ENCODE measurements around the gene ATP6V0A1. TPM values are rescaled to one million over a fixed set of nuclear protein-coding genes. Genes with fewer than 3 reads are reported as not detected.
"Not testable (repeated sequence)": the region's sequence is repeated elsewhere in the genome, so short reads cannot be mapped to it uniquely, and the experiment has no call there.

The ATP6V0A1 gene
- total RNA-seq, 1 experiment from 2014 or later = 82.8 TPM

GRCh38 chr17:42545755-42546505 lies 87.3 kb downstream of the ATP6V0A1 start:
- Mint-ChIP-seq H3K36me3 (ENCODE audit: insufficient read depth, unreplicated experiment) (peaks cover 62% of the 10 kb centered on the region), H3K27ac (ENCODE audit: unreplicated experiment) (peak overlapping the region; percentile 45)
- H3K4me1 Mint-ChIP-seq (ENCODE audit: low read depth, unreplicated experiment); H3K9me3 Mint-ChIP-seq (ENCODE audit: unreplicated experiment); H3K27me3 Mint-ChIP-seq (ENCODE audit: insufficient read depth, unreplicated experiment); H3K9me3 ChIP-seq; H3K4me3 ChIP-seq (ENCODE audit: low read depth, low read length); H3K27me3 ChIP-seq (replicated peaks; ENCODE audit: control insufficient read depth, insufficient read depth, low read length); DNase-seq; intact Hi-C loops (cut with micrococcal nuclease; ENCODE audit: unreplicated experiment); H3K4me3 Mint-ChIP-seq (ENCODE audit: unreplicated experiment); BruUV-seq (replicated peaks); H3K36me3 ChIP-seq (ENCODE audit: control insufficient read depth, insufficient read depth, low read length); CTCF ChIA-PET: not testable (repeated sequence)
- H3K4me1 ChIP-seq = peaks cover 16% of the 10 kb centered on the region
- POLR2A ChIA-PET = interaction anchor here (1.3 kb wide), 2 partner anchors 8 to 10 kb away, joined by 3 to 4 read pairs; partner anchors contain the start of gene NAGLU

GRCh38 chr17:42547001-42547461 lies 88.4 kb downstream of the ATP6V0A1 start:
- Mint-ChIP-seq H3K4me1 (ENCODE audit: low read depth, unreplicated experiment) (peaks cover 4% of the 10 kb centered on the region), H3K36me3 (ENCODE audit: insufficient read depth, unreplicated experiment) (peaks cover 54% of the 10 kb centered on the region), H3K27me3 (ENCODE audit: insufficient read depth, unreplicated experiment) (no peaks in the 10 kb centered on the region), H3K9me3 (ENCODE audit: unreplicated experiment) (no peaks in the 10 kb centered on the region), H3K27ac (ENCODE audit: unreplicated experiment) (peak overlapping the region; percentile 25), H3K4me3 (ENCODE audit: unreplicated experiment) (no peak overlapping the region)
- no peak overlapping the region for H3K4me3 ChIP-seq (ENCODE audit: low read depth, low read length)
- peaks cover 1% of the 10 kb centered on the region; the same call in 1 of the 2 replicates for H3K36me3 ChIP-seq (ENCODE audit: control insufficient read depth, insufficient read depth, low read length)
- H3K4me1 ChIP-seq = peaks cover 5% of the 10 kb centered on the region
- no peaks in the 10 kb centered on the region for H3K9me3 ChIP-seq
- CTCF ChIA-PET = no interaction called here
- TF ChIP-seq, protein P1, sequence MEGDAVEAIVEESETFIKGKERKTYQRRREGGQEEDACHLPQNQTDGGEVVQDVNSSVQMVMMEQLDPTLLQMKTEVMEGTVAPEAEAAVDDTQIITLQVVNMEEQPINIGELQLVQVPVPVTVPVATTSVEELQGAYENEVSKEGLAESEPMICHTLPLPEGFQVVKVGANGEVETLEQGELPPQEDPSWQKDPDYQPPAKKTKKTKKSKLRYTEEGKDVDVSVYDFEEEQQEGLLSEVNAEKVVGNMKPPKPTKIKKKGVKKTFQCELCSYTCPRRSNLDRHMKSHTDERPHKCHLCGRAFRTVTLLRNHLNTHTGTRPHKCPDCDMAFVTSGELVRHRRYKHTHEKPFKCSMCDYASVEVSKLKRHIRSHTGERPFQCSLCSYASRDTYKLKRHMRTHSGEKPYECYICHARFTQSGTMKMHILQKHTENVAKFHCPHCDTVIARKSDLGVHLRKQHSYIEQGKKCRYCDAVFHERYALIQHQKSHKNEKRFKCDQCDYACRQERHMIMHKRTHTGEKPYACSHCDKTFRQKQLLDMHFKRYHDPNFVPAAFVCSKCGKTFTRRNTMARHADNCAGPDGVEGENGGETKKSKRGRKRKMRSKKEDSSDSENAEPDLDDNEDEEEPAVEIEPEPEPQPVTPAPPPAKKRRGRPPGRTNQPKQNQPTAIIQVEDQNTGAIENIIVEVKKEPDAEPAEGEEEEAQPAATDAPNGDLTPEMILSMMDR (IDR thresholded peaks at IDR 0.05; ENCODE audit: insufficient read depth in 1 of 2, low read depth in 1 of 2, low read length in 1 of 2, severe bottlenecking in 1 of 2, unreplicated experiment in 1 of 2) = no peak
- H3K27me3 ChIP-seq (replicated peaks; ENCODE audit: control insufficient read depth, insufficient read depth, low read length) = no peaks in the 10 kb centered on the region
- DNase-seq = no peak
- BruUV-seq (replicated peaks) = no TSS peak
- intact Hi-C loops (cut with micrococcal nuclease; ENCODE audit: unreplicated experiment) = no loop called here
- POLR2A ChIA-PET = interaction anchor here (0.5 kb wide), 1 partner anchor 38 kb away, joined by 7 read pairs; no protein-coding TSS in a partner anchor

DNA sequence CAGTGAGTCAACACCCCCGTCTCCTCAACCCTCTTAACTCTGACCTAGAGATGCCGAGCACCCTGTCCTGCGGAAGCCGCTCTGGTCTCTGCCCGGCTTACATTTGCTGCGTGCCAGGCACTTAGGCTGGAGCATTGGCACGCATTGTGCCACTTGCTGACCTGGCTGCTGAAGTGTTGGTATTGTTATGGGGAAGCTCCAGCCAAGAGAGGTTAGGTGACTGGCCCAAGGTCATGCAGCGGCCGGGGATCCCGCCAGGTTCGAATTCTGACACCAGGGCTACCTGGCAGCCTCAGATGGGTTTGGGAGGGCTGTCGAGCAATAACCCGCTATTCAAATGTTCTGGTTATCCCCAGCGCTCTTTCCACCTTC lies 89.0 kb downstream of the ATP6V0A1 start:
- peaks cover 55% of the 10 kb centered on the region for H3K36me3 Mint-ChIP-seq (ENCODE audit: insufficient read depth, unreplicated experiment)
- TF ChIP-seq, protein P1 (IDR thresholded peaks at IDR 0.05; ENCODE audit: insufficient read depth in 1 of 2, low read depth in 1 of 2, low read length in 1 of 2, severe bottlenecking in 1 of 2, unreplicated experiment in 1 of 2) = no peak

More for the DNA sequence above, 89.0 kb downstream of the ATP6V0A1 start:
- Mint-ChIP-seq H3K27me3 (ENCODE audit: insufficient read depth, unreplicated experiment) (no peaks in the 10 kb centered on the region), H3K4me3 (ENCODE audit: unreplicated experiment) (no peak overlapping the region), H3K27ac (ENCODE audit: unreplicated experiment) (peak overlapping the region; percentile 25), H3K9me3 (ENCODE audit: unreplicated experiment) (no peaks in the 10 kb centered on the region), H3K4me1 (ENCODE audit: low read depth, unreplicated experiment) (peaks cover 6% of the 10 kb centered on the region)
- Histone ChIP-seq H3K36me3 (ENCODE audit: control insufficient read depth, insufficient read depth, low read length) (peaks cover 1% of the 10 kb centered on the region; the same call in 1 of the 2 replicates), H3K27me3 (replicated peaks; ENCODE audit: control insufficient read depth, insufficient read depth, low read length) (no peaks in the 10 kb centered on the region), H3K4me1 (no peaks in the 10 kb centered on the region), H3K9me3 (no peaks in the 10 kb centered on the region), H3K4me3 (ENCODE audit: low read depth, low read length) (no peak overlapping the region)
- no TSS peak for BruUV-seq (replicated peaks)
- intact Hi-C loops (cut with micrococcal nuclease; ENCODE audit: unreplicated experiment) = no loop called here
- no peak for DNase-seq
- ChIA-PET CTCF (no interaction called here), POLR2A (no interaction called here)
